Ascending aorta (tissue), 2 donors: ENCODE measurements around the gene PLCH2. TPM values are rescaled to one million over a fixed set of nuclear protein-coding genes. Genes with fewer than 3 reads are reported as not detected.

ENCODE experiments used
- DNase-seq, 2 donors: peaks; one replicate each; pipeline ENCODE4 v3.0.0-alpha.2; 2019; ENCODE audit warnings: low spot score in 2 of 2
- H3K27ac ChIP-seq, 2 donors: fragments of 200-600 bp; sonication (generic); one replicate each; pipeline ENCODE4 v1.5.1; 2016 to 2017; ENCODE audit warnings: mild to moderate bottlenecking in 1 of 2
- H3K27me3 ChIP-seq: fragments of 200-600 bp; sonication (generic); one replicate; pipeline ENCODE4 v1.5.1; 2017
- H3K36me3 ChIP-seq, 2 donors: fragments of 200-600 bp; sonication (generic); one replicate each; pipeline ENCODE4 v1.5.1; 2016
- H3K4me1 ChIP-seq, 2 donors: fragments of 200-600 bp; sonication (generic); one replicate each; pipeline ENCODE4 v1.5.1; 2016 to 2017; ENCODE audit warnings: mild to moderate bottlenecking in 1 of 2
- H3K4me3 ChIP-seq, 2 donors: fragments of 200-600 bp; sonication (generic); one replicate each; pipeline ENCODE4 v1.5.1; 2016 to 2017; ENCODE audit warnings: mild to moderate bottlenecking in 1 of 2
- H3K9me3 ChIP-seq, 2 donors: fragments of 200-600 bp; sonication (generic); one replicate each; pipeline ENCODE4 v1.5.1; 2016
- intact Hi-C: fragments of 100-400 bp; cut with DNase I; formaldehyde crosslinking; loops from one replicate; pipeline ENCODE4 v1.15.1; 2023
- total RNA-seq: library from RNA; depleted of rRNA; stranded (reverse); fragments of >200 nt; gene quantifications from one replicate; pipeline ENCODE4 v1.1.0, GENCODE V29; 2016
- TF ChIP-seq, protein P1 (sequence below), 3 experiments: fragments of 200-600 bp in 2 of 3; fragments of 450-650 bp in 1 of 3; sonication (generic) in 2 of 3; IDR thresholded peaks; one replicate each; pipeline ENCODE4 v1.5.1; 2016 to 2019; ENCODE audit warnings: antibody characterized with exemption in 3 of 3, mild to moderate bottlenecking in 1 of 3, moderate library complexity in 1 of 3

Gene PLCH2
- total RNA-seq, 1 donor from 2014 or later, result not detected

DNA sequence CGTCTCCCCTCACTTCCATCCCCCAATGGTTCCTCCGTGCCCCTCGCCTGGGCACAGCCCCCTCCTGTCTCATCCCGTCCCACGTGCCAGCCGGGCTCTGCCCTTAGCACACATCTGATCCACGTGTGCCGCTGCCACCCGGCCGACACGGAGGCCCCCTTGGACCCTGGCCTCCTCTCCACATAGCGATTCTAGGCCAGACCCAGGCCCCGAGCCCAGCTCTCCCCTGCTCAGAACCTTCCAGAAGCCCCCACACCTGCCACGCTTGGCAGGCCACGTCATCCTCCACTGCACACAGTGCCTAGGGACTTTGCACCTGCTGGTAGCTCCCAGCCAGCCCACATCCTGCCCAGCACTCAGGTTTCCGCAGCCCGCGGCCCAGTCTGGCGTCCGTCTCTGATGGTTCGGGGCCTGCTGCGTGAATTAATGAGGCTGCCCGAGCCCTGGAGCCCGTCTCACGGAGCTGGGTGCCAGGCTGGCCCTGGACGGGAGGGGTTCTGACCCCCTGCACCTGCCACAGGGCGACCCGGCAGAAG is 20.1 kb downstream of the PLCH2 start:
- Histone ChIP-seq H3K27me3 (no peaks in the 10 kb centered on the region), H3K9me3 (no peaks in the 10 kb centered on the region), H3K4me1 (no peaks in the 10 kb centered on the region), H3K36me3 (no peaks in the 10 kb centered on the region), H3K27ac (no peak overlapping the region), H3K4me3 (no peak overlapping the region)
- DNase-seq, result no peak
- TF ChIP-seq, protein P1, sequence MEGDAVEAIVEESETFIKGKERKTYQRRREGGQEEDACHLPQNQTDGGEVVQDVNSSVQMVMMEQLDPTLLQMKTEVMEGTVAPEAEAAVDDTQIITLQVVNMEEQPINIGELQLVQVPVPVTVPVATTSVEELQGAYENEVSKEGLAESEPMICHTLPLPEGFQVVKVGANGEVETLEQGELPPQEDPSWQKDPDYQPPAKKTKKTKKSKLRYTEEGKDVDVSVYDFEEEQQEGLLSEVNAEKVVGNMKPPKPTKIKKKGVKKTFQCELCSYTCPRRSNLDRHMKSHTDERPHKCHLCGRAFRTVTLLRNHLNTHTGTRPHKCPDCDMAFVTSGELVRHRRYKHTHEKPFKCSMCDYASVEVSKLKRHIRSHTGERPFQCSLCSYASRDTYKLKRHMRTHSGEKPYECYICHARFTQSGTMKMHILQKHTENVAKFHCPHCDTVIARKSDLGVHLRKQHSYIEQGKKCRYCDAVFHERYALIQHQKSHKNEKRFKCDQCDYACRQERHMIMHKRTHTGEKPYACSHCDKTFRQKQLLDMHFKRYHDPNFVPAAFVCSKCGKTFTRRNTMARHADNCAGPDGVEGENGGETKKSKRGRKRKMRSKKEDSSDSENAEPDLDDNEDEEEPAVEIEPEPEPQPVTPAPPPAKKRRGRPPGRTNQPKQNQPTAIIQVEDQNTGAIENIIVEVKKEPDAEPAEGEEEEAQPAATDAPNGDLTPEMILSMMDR (IDR thresholded peaks at IDR 0.05), result no peak
- intact Hi-C loops, result no loop called here

DNA sequence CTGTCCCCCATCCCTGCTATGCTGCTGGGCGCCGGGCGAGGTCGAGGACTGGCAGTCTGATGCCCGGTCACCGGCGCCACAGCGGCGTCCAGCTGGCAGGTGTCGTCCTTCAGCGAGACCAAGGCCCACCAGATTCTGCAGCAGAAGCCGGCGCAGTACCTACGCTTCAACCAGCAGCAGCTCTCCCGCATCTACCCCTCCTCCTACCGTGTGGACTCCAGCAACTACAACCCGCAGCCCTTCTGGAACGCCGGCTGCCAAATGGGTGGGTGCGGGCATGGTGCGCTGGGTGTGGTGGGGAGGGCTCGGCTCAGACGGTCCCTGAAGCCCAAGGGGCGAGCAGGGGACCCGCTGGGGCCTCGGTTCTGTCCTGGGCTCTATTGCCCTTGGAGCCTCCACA is 20.7 kb downstream of the PLCH2 start:
- no peak for DNase-seq
- Histone ChIP-seq H3K27me3 (no peaks in the 10 kb centered on the region), H3K27ac (no peak overlapping the region), H3K36me3 (no peaks in the 10 kb centered on the region), H3K4me3 (no peak overlapping the region), H3K9me3 (no peaks in the 10 kb centered on the region), H3K4me1 (no peaks in the 10 kb centered on the region)
- TF ChIP-seq, protein P1 (IDR thresholded peaks at IDR 0.05), result no peak
- intact Hi-C loops, result no loop called here

DNA sequence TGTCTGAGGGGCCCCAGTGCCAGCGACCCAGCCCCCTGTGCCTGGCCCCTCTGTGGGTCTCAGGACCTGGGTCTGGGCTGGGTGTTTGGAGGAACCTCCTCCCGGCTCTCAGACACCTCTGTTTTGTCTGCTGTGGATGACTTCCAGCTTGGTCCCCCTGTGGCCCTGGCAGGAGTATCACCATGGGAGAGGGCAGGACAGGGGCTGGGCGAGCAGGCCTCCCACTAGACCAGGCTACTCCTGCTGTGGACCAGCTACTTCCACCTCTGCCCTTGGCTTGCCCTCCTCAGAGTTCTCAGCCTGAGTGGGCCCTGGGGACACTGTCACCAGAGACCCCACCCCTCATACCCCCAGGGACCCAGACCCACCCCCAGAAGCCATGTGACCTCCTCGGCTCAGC is 21.8 kb downstream of the PLCH2 start:
- no peaks in the 10 kb centered on the region for H3K9me3 ChIP-seq
- TF ChIP-seq, protein P1 (IDR thresholded peaks at IDR 0.05), result no peak
- H3K36me3 ChIP-seq, result no peaks in the 10 kb centered on the region
- no peak for DNase-seq
- no peaks in the 10 kb centered on the region for H3K4me1 ChIP-seq
- intact Hi-C loops, result no loop called here
- no peak overlapping the region for H3K27ac ChIP-seq
- no peaks in the 10 kb centered on the region for H3K27me3 ChIP-seq
- no peak overlapping the region for H3K4me3 ChIP-seq

DNA sequence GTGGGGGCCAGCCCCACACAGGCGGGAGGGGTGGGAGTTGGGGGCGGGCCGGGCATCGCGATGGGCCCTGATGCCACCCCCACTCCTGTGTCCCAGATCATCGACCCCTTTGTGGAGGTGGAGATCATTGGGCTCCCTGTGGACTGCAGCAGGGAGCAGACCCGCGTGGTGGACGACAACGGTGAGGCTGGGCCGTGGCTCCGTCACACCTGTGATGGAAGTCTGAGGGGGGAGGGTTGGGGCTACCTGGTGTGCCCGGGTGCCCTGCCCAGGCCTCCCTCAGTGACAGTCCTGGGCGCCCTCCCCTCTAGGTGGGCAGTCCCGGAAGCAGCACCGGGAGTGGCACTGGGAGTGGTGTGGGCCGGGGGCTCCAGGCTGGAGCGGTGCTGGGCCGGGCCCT is 22.6 kb downstream of the PLCH2 start:
- Histone ChIP-seq H3K4me3 (no peak overlapping the region), H3K4me1 (no peaks in the 10 kb centered on the region), H3K36me3 (no peaks in the 10 kb centered on the region), H3K27ac (no peak overlapping the region), H3K27me3 (no peaks in the 10 kb centered on the region), H3K9me3 (no peaks in the 10 kb centered on the region)
- TF ChIP-seq, protein P1 (IDR thresholded peaks at IDR 0.05), result no peak
- intact Hi-C loops, result no loop called here
- DNase-seq, result no peak

DNA sequence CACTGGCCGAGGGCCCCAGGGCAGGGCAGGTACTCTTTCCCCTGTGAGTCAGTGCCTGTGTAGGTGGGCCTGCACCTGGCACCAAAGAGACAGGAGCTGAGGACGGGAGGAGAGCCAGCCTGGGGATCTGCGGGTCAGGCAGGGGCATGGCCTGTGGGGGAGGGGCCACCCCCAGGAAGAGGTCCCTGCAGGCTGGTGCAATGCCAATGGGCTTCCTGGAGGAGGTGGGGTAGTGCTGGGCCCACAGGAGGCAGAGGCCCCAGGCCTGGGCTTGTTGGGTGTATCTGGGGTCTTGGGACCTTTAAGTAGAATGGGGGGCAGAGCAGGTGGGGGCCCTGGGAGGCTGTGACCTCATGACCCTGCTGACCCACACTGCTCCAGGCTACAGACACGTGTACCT is 23.2 kb downstream of the PLCH2 start:
- no peaks in the 10 kb centered on the region for H3K4me1 ChIP-seq
- no peak for DNase-seq
- no peaks in the 10 kb centered on the region for H3K36me3 ChIP-seq
- no peaks in the 10 kb centered on the region for H3K9me3 ChIP-seq
- H3K4me3 ChIP-seq, result no peak overlapping the region
- TF ChIP-seq, protein P1 (IDR thresholded peaks at IDR 0.05), result no peak
- H3K27me3 ChIP-seq, result peaks cover 4% of the 10 kb centered on the region
- no peak overlapping the region for H3K27ac ChIP-seq
- intact Hi-C loops, result no loop called here
